Stimulated activated CD8-positive, alpha-beta memory T cell treated with anti-CD3 and anti-CD28 coated beads, Interleukin-2, amount 100 ng/mL, for 48 hours (primary cell): ENCODE data around the gene MSANTD2.

Experiments
- DNase-seq, 2 donors: peaks; one replicate each; pipeline ENCODE4 v3.0.0-alpha.2; 2020; ENCODE audit warnings: low read depth in 2 of 2

MSANTD2 gene

DNA sequence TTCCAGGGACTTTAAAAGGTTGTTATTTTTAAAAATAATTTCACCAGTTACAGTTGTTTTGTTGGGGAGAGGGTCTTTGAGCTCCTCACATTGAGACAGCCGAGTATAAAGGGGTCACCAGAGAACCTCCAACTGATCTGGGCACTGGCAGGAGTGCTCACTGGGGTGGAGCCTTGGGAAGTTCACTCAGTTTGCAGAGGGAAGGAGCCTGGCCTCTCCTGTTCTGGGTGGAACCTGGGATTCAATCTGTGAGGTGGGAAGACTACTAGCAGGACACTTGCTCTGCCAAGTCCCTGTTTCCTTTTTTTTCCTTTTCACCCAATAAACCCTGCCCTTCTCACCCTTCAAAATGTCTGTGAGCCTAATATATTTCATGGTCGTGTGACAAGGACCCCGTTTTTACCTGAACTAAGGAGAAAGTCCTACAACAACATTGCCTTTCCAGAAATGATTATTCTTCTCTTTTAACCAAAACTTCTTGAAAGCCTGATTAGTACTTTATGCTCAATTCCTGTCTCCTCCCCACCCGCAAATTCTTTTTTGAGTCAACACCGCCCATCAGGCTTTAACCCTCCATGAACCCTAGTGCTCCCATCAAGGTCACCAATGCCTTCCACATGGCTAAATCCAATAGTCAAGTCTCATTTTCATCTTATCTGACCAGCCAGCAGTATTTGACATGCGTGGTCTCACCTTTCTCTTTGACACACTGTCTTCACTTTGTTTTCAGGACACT lies 22.0 kb upstream of the MSANTD2 start:
- no peak for DNase-seq

GRCh38 chr11:124817036-124817435 lies 16.8 kb upstream of the MSANTD2 start:
- no peak for DNase-seq

GRCh38 chr11:124814739-124815138 lies 14.5 kb upstream of the MSANTD2 start:
- DNase-seq, result no peak

GRCh38 chr11:124812876-124813275 lies 12.7 kb upstream of the MSANTD2 start:
- no peak for DNase-seq

DNA sequence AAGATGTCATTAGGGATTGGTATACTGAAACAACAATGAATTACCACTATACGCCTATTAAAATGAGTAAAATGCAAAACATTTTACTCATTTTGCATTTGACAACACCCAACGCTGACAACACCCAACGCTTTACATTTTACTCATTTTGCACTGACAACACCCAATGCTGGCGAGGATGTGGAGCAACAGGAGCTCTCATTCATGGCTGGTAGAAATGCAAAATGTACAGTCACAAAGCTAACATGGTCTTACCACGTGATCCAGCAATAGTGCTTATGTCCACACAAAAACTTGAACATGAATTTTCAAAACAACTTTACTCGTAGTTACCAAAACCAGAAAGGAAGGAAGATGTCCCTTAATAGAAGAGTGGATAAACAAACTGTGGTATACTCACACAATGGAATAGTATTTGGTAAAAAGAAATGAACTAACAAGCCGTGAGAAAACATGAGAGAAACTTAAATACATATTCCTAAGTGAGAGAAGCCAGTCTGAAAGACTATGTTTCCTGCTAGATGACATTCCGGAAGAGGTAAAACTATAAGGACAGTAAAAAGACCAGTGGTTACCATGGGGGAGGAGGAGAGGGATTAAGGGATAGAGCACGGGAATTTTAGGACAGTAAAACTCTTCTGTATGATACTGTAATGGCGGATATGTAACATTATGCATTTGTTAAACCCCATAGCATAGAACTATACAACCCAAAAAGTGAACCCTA lies 11.4 kb upstream of the MSANTD2 start:
- no peak for DNase-seq

DNA sequence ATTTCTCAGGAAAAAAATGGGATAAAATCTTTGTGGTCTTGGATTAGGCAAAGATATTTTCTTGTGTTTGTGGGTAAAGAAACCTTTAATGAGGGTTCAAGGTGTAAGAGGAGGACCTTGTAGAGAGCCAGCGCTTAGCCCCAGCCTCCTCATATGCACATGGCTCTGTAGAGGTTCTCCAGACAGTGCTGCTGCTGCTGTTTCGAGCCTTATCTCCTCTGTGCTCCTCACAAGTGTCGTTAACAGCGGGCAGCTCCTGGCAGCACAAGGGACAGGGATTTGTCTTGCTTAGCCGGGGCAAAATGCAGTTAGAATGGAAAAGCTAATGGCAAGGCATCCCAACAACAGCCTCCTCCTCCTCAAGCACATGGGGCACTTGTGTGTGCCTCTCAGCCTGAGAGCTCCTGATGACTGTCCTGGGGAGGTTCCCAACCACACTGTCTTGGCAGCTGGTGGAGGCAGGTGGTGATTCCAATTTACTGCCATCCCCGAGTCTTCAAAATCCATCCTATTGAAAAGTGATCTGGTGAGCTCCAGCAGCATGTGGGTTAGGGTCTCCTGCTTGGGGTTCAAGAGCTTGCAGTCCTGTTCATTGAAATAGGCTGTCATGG lies 7.6 kb upstream of the MSANTD2 start:
- DNase-seq, result no peak

- no peak for DNase-seq
Measured at GRCh38 chr11:124807201-124807600, 7.0 kb upstream of the MSANTD2 start.

DNA sequence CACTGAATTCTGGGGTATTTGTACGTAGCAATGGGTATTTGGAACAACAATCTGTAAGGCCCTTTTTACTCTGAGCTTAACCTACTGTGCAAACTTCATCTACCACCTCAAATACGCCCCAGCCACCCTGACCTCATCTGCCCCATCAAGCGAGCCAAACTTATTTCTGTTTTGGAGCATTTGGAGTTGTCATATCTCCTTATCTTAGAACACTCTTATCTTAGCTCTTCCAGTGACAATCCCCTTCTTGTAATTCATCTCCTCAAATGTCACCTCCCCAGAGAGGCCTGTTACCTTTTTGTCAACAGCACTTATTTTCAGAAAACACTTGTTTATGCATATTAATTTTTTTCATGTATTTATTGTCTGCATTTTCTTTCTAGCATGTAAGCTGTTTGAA lies 4.7 kb upstream of the MSANTD2 start:
- DNase-seq, result no peak

GRCh38 chr11:124801636-124802312 lies 1.6 kb upstream of the MSANTD2 start:
- DNase-seq, result no peak

- no peak for DNase-seq
Measured at GRCh38 chr11:124801014-124801413, 808 bp upstream of the MSANTD2 start.

DNA sequence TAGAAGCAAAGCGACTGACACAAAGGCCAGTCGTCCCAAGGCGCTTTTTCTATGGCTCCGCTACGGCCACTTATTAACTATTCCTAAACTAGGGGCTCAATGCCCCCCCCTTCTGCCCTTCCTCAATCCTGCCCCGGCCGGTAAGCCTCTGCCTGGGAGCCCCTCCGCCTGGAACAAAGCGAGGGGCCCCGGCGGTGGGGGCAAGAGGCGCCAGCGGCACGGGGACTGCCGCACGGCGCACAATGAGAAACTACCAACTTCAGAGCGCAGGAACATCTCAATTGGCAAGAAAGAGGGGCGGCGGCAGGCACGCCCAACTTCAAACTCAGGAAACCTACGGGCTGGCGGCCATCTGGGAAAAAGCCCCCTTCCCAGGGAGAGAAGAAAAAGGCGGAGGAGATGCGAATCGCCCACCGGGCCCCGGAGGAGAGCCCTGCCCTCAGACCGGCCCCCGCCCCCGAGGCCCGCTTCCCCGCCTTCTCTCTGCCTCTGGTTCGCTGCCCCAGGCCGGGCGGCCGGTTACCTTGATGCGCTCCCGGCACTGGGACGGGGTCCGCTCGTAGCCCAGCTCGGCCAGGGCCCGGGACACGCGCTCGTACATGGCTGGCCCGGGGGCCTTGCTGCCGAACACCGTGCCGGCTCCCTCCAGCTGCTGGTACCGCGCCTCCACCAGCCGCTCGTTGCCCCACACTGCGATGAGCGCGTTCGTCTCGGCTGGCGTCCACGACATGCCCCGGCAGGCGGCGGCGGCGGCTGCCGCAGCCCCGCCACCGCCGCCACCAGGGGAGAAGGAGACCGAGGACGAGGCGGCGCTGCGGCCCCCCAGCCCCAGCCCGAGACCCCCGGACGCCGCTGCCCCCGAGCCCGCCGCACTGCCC lies 619 bp downstream of the MSANTD2 start:
- peak; percentile 21 to 32 for DNase-seq

- DNase-seq, result no peak
Measured at GRCh38 chr11:124798991-124799347, 1.2 kb downstream of the MSANTD2 start.

- no peak for DNase-seq
Measured at GRCh38 chr11:124796312-124796711, 3.9 kb downstream of the MSANTD2 start.

DNA sequence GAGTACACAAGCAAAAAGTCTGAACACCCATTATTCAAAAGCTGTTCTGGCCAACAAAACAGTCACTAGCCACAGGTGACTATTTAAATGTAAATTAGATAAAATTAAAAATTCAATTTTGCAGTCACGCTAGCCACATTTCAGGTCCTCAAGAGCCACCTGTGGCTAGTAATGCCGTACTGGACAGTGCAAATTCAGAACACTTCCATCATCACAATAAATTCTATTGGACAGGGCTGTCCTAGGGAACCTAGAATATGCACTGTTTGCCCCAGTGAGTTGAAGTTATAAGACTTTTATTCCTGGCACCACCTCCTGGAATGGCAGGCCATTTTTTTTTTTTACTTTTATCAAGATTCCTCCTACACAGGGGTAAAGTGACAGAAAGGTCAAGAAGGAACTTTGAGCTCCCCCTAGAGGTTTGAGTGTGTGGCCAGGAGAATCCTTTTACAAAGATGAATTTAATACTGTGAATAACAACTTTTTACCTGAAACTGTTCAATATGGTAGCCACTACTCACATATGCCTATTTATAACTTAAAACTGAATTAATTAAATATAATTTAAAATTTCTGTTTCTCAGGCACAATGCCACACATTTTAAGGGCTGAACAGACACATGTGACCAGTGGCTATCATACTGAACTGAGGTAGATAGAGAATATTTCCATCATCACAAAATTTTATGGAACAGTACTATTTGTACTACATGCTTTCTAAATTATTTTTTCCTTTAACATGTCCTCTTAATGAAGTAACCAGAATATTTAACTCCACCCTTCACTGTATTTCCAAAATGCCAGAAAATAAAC lies 6.5 kb downstream of the MSANTD2 start:
- no peak for DNase-seq

DNA sequence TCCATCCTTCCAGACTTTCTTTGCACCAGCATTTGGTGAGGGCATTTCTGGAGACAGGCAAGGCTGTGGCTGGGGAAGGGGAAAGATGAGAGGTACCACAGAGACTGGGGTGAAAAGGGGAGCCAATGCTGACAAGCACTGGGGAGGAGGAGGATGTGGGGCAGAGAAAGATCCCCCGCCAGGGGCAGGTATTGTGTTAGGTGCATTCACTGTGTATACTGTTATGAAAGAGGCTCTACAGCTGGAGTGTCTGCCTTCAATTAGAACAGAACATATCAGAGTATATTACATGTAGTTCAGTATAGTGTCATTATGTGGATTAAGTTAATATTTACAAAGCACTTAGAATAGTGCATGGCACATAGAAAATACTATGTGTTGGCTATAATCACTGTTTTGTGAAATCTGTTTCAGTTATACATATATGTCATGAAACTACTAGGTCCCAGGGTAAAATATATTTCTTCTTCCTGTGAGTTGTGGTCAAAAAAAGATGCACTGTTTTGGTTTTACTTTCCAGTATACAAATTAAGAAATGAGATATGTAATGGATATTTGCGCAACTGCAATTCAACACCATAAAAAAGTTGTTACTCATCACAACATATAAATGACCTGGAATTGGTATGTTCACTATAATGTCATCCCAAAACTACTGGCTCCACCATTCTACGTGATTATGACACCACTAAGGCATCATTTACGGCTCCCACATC lies 8.4 kb downstream of the MSANTD2 start:
- no peak for DNase-seq

GRCh38 chr11:124788521-124788920 lies 11.7 kb downstream of the MSANTD2 start:
- no peak for DNase-seq

DNA sequence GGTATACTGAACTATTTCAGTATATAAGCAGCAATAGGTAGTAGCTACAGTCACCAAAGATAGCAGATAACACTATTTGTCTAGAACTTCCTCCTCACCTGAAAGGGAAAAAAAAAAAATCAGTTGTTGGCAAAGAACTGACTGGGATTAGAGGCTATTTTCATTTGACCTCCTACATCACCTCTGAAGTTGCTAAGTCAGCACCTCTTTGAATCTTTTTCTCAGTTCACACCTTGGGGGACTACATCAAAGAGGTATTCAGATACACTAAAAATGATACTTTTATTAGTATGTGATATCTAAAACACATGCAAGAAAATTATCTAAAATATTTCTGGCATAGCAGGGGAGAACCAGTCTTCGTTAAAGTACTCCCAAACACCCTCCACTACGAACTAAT lies 16.2 kb downstream of the MSANTD2 start:
- no peak for DNase-seq

- no peak for DNase-seq
Measured at GRCh38 chr11:124783002-124783401, 17.2 kb downstream of the MSANTD2 start.

GRCh38 chr11:124779568-124779967 lies 20.6 kb downstream of the MSANTD2 start:
- DNase-seq, result no peak

DNA sequence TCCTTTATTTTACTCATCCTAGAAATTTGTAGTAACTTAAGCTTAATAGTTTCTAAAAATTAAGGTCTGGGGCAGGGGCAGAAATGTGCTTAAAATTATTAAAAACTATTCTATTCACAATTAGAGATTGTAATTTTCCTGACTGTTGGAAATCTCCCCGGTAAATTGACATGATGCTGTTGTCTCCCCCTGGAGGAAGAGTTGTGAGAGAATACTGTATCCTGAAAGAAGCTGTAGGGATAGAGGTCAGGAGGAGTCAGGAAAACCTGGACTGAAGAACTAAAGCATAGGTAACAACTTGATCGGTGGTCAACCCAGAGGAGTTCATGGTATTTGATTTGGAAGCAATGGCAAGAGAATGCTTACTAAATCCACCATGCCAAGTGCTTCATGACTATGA lies 21.9 kb downstream of the MSANTD2 start:
- DNase-seq, result no peak
